ENCODE results near the gene LSG1. TPM values are rescaled to one million over a fixed set of nuclear protein-coding genes. Genes with fewer than 3 reads are reported as not detected.

Gene LSG1
- total RNA-seq, 6 experiments from 2014 or later, result 13.7 to 23.2 (median 18.0) TPM

DNA sequence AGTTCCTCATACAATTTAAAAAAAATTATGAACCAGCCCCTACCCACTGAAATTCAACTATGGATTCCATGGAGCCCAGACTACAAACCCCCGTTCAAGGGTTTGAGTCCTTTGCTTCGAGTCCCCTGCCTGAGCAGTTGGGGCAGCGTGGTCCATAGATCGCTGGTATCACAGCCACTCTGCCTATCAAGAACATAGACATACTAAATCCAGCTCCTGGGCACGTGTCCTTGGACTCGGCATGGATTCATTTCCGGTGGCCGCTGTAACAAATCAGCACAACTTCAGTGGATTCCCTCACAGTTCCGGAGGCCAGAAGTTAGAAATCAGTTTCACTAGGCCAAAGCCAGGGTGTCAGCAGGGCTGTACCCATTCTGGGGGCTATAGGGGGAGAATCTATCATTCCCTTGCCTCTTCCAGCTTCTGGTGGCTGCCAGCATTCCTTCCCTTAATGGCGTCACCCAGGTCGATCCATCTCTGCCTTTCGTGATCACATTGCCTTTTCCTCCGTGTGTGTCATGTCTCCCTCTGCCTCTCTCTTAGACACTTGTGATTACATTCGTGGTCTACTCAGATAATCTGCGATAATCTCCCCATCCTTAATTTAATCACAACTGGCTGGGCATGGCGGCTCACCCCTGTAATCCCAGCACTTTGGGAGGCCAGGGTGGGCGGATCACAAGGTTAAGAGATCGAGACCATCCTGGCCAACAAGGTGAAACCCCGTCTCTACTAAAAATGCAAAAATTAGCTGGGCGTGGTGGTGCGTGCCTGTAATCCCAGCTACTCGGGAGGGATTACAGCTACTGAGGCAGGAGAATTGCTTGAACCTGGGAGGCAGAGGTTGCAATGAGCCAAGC, 34.2 kb downstream of the LSG1 start:
- intact Hi-C loops (cut with DNase I), result no loop called here
- no peaks in the 10 kb centered on the region for H3K27me3 ChIP-seq
- 83% methylated on average over 11 of the region's 22 CpGs for WGBS (ENCODE audit: insufficient coverage, low coverage, low lambda C conversion rate, missing lambda C conversion rate)
- H3K27ac ChIP-seq, result no peak overlapping the region
- ATAC-seq, result no peak
- no peaks in the 10 kb centered on the region for H3K9me3 ChIP-seq
- peaks cover 0 to 18% (median 5%) of the 10 kb centered on the region in 4 donors for H3K36me3 ChIP-seq
- no peak overlapping the region for H3K4me3 ChIP-seq
- peaks cover 0 to 3% (median 0%) of the 10 kb centered on the region in 4 donors for H3K4me1 ChIP-seq
- peak in 1 of 3 donors; percentile 21 for DNase-seq
- no peak for TF ChIP-seq POLR2A (IDR thresholded peaks at IDR 0.05)
- TF ChIP-seq, protein P1, sequence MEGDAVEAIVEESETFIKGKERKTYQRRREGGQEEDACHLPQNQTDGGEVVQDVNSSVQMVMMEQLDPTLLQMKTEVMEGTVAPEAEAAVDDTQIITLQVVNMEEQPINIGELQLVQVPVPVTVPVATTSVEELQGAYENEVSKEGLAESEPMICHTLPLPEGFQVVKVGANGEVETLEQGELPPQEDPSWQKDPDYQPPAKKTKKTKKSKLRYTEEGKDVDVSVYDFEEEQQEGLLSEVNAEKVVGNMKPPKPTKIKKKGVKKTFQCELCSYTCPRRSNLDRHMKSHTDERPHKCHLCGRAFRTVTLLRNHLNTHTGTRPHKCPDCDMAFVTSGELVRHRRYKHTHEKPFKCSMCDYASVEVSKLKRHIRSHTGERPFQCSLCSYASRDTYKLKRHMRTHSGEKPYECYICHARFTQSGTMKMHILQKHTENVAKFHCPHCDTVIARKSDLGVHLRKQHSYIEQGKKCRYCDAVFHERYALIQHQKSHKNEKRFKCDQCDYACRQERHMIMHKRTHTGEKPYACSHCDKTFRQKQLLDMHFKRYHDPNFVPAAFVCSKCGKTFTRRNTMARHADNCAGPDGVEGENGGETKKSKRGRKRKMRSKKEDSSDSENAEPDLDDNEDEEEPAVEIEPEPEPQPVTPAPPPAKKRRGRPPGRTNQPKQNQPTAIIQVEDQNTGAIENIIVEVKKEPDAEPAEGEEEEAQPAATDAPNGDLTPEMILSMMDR (IDR thresholded peaks at IDR 0.05), result no peak

DNA sequence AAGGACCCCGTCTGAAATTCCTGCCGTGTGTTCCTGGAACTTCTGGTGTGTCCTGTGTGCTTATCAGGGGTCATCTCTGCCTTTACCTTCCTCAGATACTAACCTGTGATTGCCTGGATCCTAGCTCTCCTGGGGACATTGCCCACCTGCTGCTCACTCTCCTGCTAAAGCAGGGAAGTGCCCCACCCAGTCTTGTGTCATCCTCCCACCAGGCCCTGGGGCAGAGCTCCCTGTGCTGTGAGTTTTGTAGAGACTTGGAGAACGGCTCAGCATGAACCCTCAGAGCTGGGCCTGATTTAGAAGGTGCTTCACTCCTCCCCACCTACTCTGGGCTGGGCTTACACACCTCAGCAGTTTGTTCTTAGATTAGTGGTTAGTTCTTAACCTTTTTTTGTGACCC, 34.9 kb downstream of the LSG1 start:
- WGBS (ENCODE audit: insufficient coverage, low coverage, low lambda C conversion rate, missing lambda C conversion rate), result 60% methylated on average over 3 of the region's 3 CpGs
- no peak for ATAC-seq
- intact Hi-C loops (cut with DNase I), result no loop called here

DNA sequence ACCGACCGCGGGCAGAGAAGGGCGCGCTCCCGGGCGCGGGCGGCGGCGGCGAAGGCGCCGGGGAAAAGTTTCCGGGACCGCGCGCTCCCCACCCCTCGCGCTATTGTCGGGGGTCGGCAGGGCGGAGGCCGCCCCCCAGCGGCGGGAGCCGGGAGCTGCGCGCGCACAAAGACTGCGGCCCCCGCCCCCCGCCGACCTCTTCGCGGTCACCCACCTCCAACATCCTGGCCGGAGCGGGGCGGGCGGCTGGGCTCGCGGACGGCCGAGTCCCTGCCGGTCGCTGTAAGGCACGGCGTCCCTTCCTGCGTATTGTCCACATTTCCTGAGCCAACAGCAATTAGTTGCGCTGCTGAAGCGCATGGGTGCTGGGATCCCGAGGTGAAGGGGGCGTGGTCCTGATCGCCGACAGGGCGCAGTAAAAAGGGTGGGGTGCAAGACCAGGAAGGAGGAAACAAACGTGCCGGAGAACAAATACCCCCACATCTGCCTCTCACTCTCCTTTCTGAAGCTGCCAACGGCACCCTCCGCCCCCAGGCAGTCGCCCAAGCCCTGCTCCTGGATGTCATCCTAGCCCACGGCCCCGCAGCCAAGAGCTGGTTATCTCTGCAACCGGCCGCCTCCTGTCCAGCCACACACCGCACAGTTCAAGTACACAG, 38.5 kb downstream of the LSG1 start, which contains the start of gene TMEM44:
Gene TMEM44 (minus strand): TSS at position 71 of the 656 bp plus-strand sequence. CDS start 204 bp downstream, outside the sequence.
- H3K9me3 ChIP-seq, result no peaks in the 10 kb centered on the region
- peak within 1 kb of the TSS; percentile 41 to 63 (median 57) for H3K4me3 ChIP-seq
- H3K27me3 ChIP-seq, result no peaks in the 10 kb centered on the region
- H3K36me3 ChIP-seq, result no peaks in the 10 kb centered on the region
- TF ChIP-seq, protein P1 (IDR thresholded peaks at IDR 0.05), result peak; percentile 44 to 67 (median 55)
- peak; percentile 28 for TF ChIP-seq POLR2A (IDR thresholded peaks at IDR 0.05)
- intact Hi-C loops (cut with DNase I), result no loop called here
- peaks cover 0 to 3% (median 0%) of the 10 kb centered on the region in 4 donors for H3K4me1 ChIP-seq
- ATAC-seq (peak; percentile 88 to 93 (median 92)), DNase-seq (peak; percentile 70 to 87 (median 80))
- 0% methylated on average over 6 of the region's 66 CpGs for WGBS (ENCODE audit: insufficient coverage, low coverage, low lambda C conversion rate, missing lambda C conversion rate)
- H3K27ac ChIP-seq, result peak within 1 kb of the TSS; percentile 31 to 63 (median 37)

More for the DNA sequence above, 34.9 kb downstream of the LSG1 start:
- H3K4me3 ChIP-seq, result no peak overlapping the region
- H3K27ac ChIP-seq, result no peak overlapping the region
- peaks cover 0 to 3% (median 0%) of the 10 kb centered on the region in 4 donors for H3K4me1 ChIP-seq
- TF ChIP-seq POLR2A (IDR thresholded peaks at IDR 0.05), result no peak
- TF ChIP-seq, protein P1 (IDR thresholded peaks at IDR 0.05), result no peak
- DNase-seq, result no peak
- no peaks in the 10 kb centered on the region for H3K27me3 ChIP-seq
- H3K9me3 ChIP-seq, result no peaks in the 10 kb centered on the region
- H3K36me3 ChIP-seq, result peaks cover 0 to 16% (median 5%) of the 10 kb centered on the region in 4 donors

DNA sequence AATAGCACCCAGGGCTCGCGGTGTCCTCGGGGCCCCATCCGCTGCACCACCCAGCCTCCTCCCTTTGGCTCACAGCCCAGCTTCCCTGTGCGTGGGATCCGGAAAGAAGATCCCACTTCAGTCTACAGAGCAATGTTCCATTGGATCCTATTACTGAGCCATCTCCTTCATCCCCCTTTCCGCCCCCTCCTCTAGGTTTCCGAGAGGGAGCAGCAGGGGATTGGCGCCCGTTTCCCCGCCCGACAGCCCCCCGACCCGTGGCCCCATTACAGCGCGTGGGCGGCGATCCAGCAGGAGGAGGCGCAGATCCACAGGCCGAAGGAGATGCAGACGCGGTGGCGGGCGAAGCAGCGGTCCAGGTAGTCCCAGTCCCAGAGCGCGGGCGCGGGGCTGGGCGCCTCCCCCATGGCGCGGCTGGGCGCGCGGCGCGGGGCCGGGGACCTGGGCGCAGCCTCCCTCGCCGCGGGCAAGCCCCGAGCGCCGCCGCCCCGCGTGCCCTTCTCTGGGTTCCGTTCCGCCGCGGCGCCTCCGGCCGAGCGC, 39.1 kb downstream of the LSG1 start:
- DNase-seq (peak in 2 of 3 donors; percentile 48 to 51), ATAC-seq (peak; percentile 3 to 37 (median 8))
- peak overlapping the region; percentile 41 to 63 (median 57) for H3K4me3 ChIP-seq
- TF ChIP-seq, protein P1 (IDR thresholded peaks at IDR 0.05), result no peak
- TF ChIP-seq POLR2A (IDR thresholded peaks at IDR 0.05), result no peak
- no peaks in the 10 kb centered on the region for H3K9me3 ChIP-seq
- WGBS (ENCODE audit: insufficient coverage, low coverage, low lambda C conversion rate, missing lambda C conversion rate), result 4% methylated on average over 14 of the region's 56 CpGs
- H3K4me1 ChIP-seq, result peaks cover 0 to 3% (median 0%) of the 10 kb centered on the region in 4 donors
- H3K27ac ChIP-seq, result peak overlapping the region in 1 of 3 donors; percentile 37
- no peaks in the 10 kb centered on the region for H3K27me3 ChIP-seq
- intact Hi-C loops (cut with DNase I), result no loop called here
- no peaks in the 10 kb centered on the region for H3K36me3 ChIP-seq

Measured in right lobe of liver (tissue), 6 donors.